OCI-LY7 (cell line): ENCODE data around the gene TMEM18.

Experiments used
- CTCF ChIP-seq: fragments of 200-600 bp; sonication (generic); conservative IDR thresholded peaks from 2 replicates; pipeline ENCODE4 v1.5.1; 2014; ENCODE audit warnings: mild to moderate bottlenecking, antibody characterized with exemption, low read length, moderate library complexity, mixed read lengths
- EZH2phosphoT487 ChIP-seq: fragments of 200-600 bp; sonication (generic); IDR thresholded peaks from 2 replicates; pipeline ENCODE4 v1.6.1; 2018; ENCODE audit warnings: low read depth, borderline replicate concordance, mild to moderate bottlenecking, mixed run types, antibody characterized with exemption, low read length, moderate library complexity, mixed read lengths

GRCh38 chr2:677959-678550 lies 849 bp upstream of the TMEM18 start:
- TF ChIP-seq CTCF, result no peak
- no peak for TF ChIP-seq EZH2phosphoT487
